Activated CD4-positive, alpha-beta T cell treated with anti-CD3 and anti-CD28 coated beads, Interleukin-2, amount 10 ng/mL, durations not matched to agents 24 days and 14 days (primary cell): ENCODE results near the gene PILRA. TPM values are rescaled to one million over a fixed set of nuclear protein-coding genes. Genes with fewer than 3 reads are reported as not detected.
"Not testable (repeated sequence)": the region's sequence is repeated elsewhere in the genome, so short reads cannot be mapped to it uniquely, and the experiment has no call there.

Experiments
- DNase-seq: peaks from one replicate; pipeline ENCODE4 v3.0.0; 2022
- H3K27ac Mint-ChIP-seq: one replicate; pipeline ENCODE4 v1.8.0; 2022; ENCODE audit warnings: mild to moderate bottlenecking, mixed read lengths
- H3K27me3 Mint-ChIP-seq: one replicate; pipeline ENCODE4 v1.8.0; 2022; ENCODE audit warnings: mixed read lengths
- H3K36me3 Mint-ChIP-seq: one replicate; pipeline ENCODE4 v1.8.0; 2022; ENCODE audit warnings: low read depth, mild to moderate bottlenecking, mixed read lengths
- H3K4me1 Mint-ChIP-seq: one replicate; pipeline ENCODE4 v1.8.0; 2021; ENCODE audit warnings: mixed read lengths
- H3K4me3 Mint-ChIP-seq: one replicate; pipeline ENCODE4 v1.8.0; 2022; ENCODE audit warnings: mild to moderate bottlenecking, moderate library complexity, mixed read lengths
- H3K9me3 Mint-ChIP-seq: one replicate; pipeline ENCODE4 v1.8.0; 2021; ENCODE audit warnings: mixed read lengths
- intact Hi-C: fragments of 100-400 bp; cut with micrococcal nuclease; formaldehyde crosslinking; loops from one replicate; pipeline ENCODE4 v1.15.1; 2023
- total RNA-seq: library from RNA; stranded (reverse); gene quantifications from 2 replicates; pipeline ENCODE4 v1.2.3, GENCODE V29; 2022

PILRA gene
- total RNA-seq, 1 donor from 2014 or later: 11.6 TPM

- H3K36me3 Mint-ChIP-seq: peaks cover 58% of the 10 kb centered on the region
- intact Hi-C loops: loop anchor here (10.0 kb wide), 1 partner anchor 442 kb away; the partner anchor contains the start of gene SRRT
These were observed 59.5 kb downstream of the PILRA start for GRCh38 chr7:100432621-100433275.

GRCh38 chr7:100433276-100433591, 59.9 kb downstream of the PILRA start:
- peaks cover 58% of the 10 kb centered on the region for H3K36me3 Mint-ChIP-seq
- H3K9me3 Mint-ChIP-seq: no peaks in the 10 kb centered on the region
- no peak overlapping the region for H3K4me3 Mint-ChIP-seq
- H3K27me3 Mint-ChIP-seq: peaks cover 4% of the 10 kb centered on the region
- intact Hi-C loops: loop anchor here (10.0 kb wide), 1 partner anchor 442 kb away; the partner anchor contains the start of gene SRRT
- peaks cover 55% of the 10 kb centered on the region for H3K4me1 Mint-ChIP-seq
- no peak overlapping the region for H3K27ac Mint-ChIP-seq
- no peak for DNase-seq

More at GRCh38 chr7:100432621-100433275, 59.5 kb downstream of the PILRA start:
- Mint-ChIP-seq H3K9me3 (peaks cover 3% of the 10 kb centered on the region), H3K27me3 (peaks cover 7% of the 10 kb centered on the region), H3K4me1 (peaks cover 55% of the 10 kb centered on the region), H3K27ac (peak overlapping the region; percentile 17), H3K4me3 (peak overlapping the region; percentile 95)
- no peak for DNase-seq

GRCh38 chr7:100433592-100434296, 60.5 kb downstream of the PILRA start:
- DNase-seq: no peak
- H3K27me3 Mint-ChIP-seq: peaks cover 2% of the 10 kb centered on the region
- peak overlapping the region; percentile 89 for H3K27ac Mint-ChIP-seq
- peaks cover 51% of the 10 kb centered on the region for H3K4me1 Mint-ChIP-seq
- peaks cover 55% of the 10 kb centered on the region for H3K36me3 Mint-ChIP-seq
- peak overlapping the region; percentile 90 for H3K4me3 Mint-ChIP-seq
- intact Hi-C loops: loop anchor here (10.0 kb wide), 1 partner anchor 441 kb away; the partner anchor contains the start of gene SRRT
- no peaks in the 10 kb centered on the region for H3K9me3 Mint-ChIP-seq

- Mint-ChIP-seq H3K4me1 (peaks cover 45% of the 10 kb centered on the region), H3K4me3 (peak overlapping the region; percentile 90), H3K36me3 (peaks cover 50% of the 10 kb centered on the region), H3K27ac (peak overlapping the region; percentile 89), H3K27me3 (peaks cover under 1% of the 10 kb centered on the region), H3K9me3 (no peaks in the 10 kb centered on the region)
- intact Hi-C loops: loop anchor here (10.0 kb wide), 1 partner anchor 440 kb away; the partner anchor contains the start of gene SRRT
- no peak for DNase-seq
These were observed 61.2 kb downstream of the PILRA start for GRCh38 chr7:100434297-100435144.

- H3K4me3 Mint-ChIP-seq: peak overlapping the region; percentile 90
- H3K9me3 Mint-ChIP-seq: no peaks in the 10 kb centered on the region
- no peaks in the 10 kb centered on the region for H3K27me3 Mint-ChIP-seq
- intact Hi-C loops: loop anchor here (1.0 to 10.0 kb wide), 3 partner anchors 7 to 439 kb away; partner anchors contain the start of genes FBXO24, LRCH4, SRRT and ZCWPW1
- peaks cover 44% of the 10 kb centered on the region for H3K36me3 Mint-ChIP-seq
- H3K4me1 Mint-ChIP-seq: peaks cover 41% of the 10 kb centered on the region
- H3K27ac Mint-ChIP-seq: peak overlapping the region; percentile 89
- DNase-seq: peak; percentile 85
These were observed 62.4 kb downstream of the PILRA start for GRCh38 chr7:100435401-100436304.

GRCh38 chr7:100437150-100438100, 64.1 kb downstream of the PILRA start:
- intact Hi-C loops: loop anchor here (10.0 kb wide), 1 partner anchor 437 kb away; the partner anchor contains the start of gene SRRT
- DNase-seq: no peak

GRCh38 chr7:100438172-100438571, 64.9 kb downstream of the PILRA start:
- H3K4me3 Mint-ChIP-seq: no peak overlapping the region
- H3K4me1 Mint-ChIP-seq: peaks cover 26% of the 10 kb centered on the region
- no peaks in the 10 kb centered on the region for H3K9me3 Mint-ChIP-seq
- no peaks in the 10 kb centered on the region for H3K27me3 Mint-ChIP-seq
- DNase-seq: no peak
- H3K36me3 Mint-ChIP-seq: peaks cover 27% of the 10 kb centered on the region
- H3K27ac Mint-ChIP-seq: no peak overlapping the region
- intact Hi-C loops: loop anchor here (10.0 kb wide), 1 partner anchor 437 kb away; the partner anchor contains the start of gene SRRT

More at GRCh38 chr7:100437150-100438100, 64.1 kb downstream of the PILRA start:
- peak overlapping the region; percentile 86 for H3K4me3 Mint-ChIP-seq
- H3K9me3 Mint-ChIP-seq: no peaks in the 10 kb centered on the region
- H3K4me1 Mint-ChIP-seq: peaks cover 31% of the 10 kb centered on the region
- H3K27me3 Mint-ChIP-seq: no peaks in the 10 kb centered on the region
- H3K27ac Mint-ChIP-seq: peak overlapping the region; percentile 8
- peaks cover 35% of the 10 kb centered on the region for H3K36me3 Mint-ChIP-seq

- peaks cover 22% of the 10 kb centered on the region for H3K36me3 Mint-ChIP-seq
- H3K4me3 Mint-ChIP-seq, DNase-seq, H3K9me3 Mint-ChIP-seq, H3K27me3 Mint-ChIP-seq, H3K27ac Mint-ChIP-seq: not testable (repeated sequence)
- peaks cover 22% of the 10 kb centered on the region for H3K4me1 Mint-ChIP-seq
- intact Hi-C loops: loop anchor here (10.0 kb wide), 1 partner anchor 436 kb away; the partner anchor contains the start of gene SRRT
These were observed 65.4 kb downstream of the PILRA start for GRCh38 chr7:100438731-100439130.

GRCh38 chr7:100439244-100439643, 66.0 kb downstream of the PILRA start:
- not testable (repeated sequence) for H3K4me3 Mint-ChIP-seq, H3K27me3 Mint-ChIP-seq, H3K9me3 Mint-ChIP-seq, H3K27ac Mint-ChIP-seq, DNase-seq
- intact Hi-C loops: loop anchor here (10.0 kb wide), 1 partner anchor 436 kb away; the partner anchor contains the start of gene SRRT
- Mint-ChIP-seq H3K4me1 (peaks cover 18% of the 10 kb centered on the region), H3K36me3 (peaks cover 17% of the 10 kb centered on the region)

GRCh38 chr7:100441641-100442535, 68.6 kb downstream of the PILRA start:
- peak overlapping the region; percentile 13 for H3K27ac Mint-ChIP-seq
- no peaks in the 10 kb centered on the region for H3K9me3 Mint-ChIP-seq
- peaks cover 21% of the 10 kb centered on the region for H3K4me1 Mint-ChIP-seq
- no peak overlapping the region for H3K4me3 Mint-ChIP-seq
- no peaks in the 10 kb centered on the region for H3K36me3 Mint-ChIP-seq
- no peaks in the 10 kb centered on the region for H3K27me3 Mint-ChIP-seq
- intact Hi-C loops: no loop called here
- no peak for DNase-seq
